OCI-LY7 (cell line): ENCODE measurements around the gene CALHM5.

Source experiments
- EZH2phosphoT487 ChIP-seq: fragments of 200-600 bp; sonication (generic); IDR thresholded peaks from 2 replicates; pipeline ENCODE4 v1.6.1; 2018; ENCODE audit warnings: low read depth, borderline replicate concordance, mild to moderate bottlenecking, mixed run types, antibody characterized with exemption, low read length, moderate library complexity, mixed read lengths
- TF ChIP-seq, protein P1 (sequence below): fragments of 200-600 bp; sonication (generic); conservative IDR thresholded peaks from 2 replicates; pipeline ENCODE4 v1.5.1; 2014; ENCODE audit warnings: mild to moderate bottlenecking, antibody characterized with exemption, low read length, moderate library complexity, mixed read lengths

GRCh38 chr6:116508527-116508926 lies 2.9 kb upstream of the CALHM5 start:
- TF ChIP-seq, protein P1, sequence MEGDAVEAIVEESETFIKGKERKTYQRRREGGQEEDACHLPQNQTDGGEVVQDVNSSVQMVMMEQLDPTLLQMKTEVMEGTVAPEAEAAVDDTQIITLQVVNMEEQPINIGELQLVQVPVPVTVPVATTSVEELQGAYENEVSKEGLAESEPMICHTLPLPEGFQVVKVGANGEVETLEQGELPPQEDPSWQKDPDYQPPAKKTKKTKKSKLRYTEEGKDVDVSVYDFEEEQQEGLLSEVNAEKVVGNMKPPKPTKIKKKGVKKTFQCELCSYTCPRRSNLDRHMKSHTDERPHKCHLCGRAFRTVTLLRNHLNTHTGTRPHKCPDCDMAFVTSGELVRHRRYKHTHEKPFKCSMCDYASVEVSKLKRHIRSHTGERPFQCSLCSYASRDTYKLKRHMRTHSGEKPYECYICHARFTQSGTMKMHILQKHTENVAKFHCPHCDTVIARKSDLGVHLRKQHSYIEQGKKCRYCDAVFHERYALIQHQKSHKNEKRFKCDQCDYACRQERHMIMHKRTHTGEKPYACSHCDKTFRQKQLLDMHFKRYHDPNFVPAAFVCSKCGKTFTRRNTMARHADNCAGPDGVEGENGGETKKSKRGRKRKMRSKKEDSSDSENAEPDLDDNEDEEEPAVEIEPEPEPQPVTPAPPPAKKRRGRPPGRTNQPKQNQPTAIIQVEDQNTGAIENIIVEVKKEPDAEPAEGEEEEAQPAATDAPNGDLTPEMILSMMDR = no peak
- TF ChIP-seq EZH2phosphoT487 = no peak
